GM23338 (cell line): ENCODE results near the gene BICDL1. TPM values are rescaled to one million over a fixed set of nuclear protein-coding genes. Genes with fewer than 3 reads are reported as not detected.
A peak's percentile ranks its signal among the peaks of the same experiment; 100 is the strongest.

Source experiments
- ATAC-seq: fragments of 200-7000 bp; cut with Tn5 transposase; 3 replicates; pipeline ENCODE4 v1.9.1; 2020
- DNase-seq: peaks from one replicate; pipeline ENCODE4 v3.0.0-alpha.2; 2015; ENCODE audit warnings: low spot score
- H2AFZ ChIP-seq: fragments of 200-600 bp; sonication (generic); 2 replicates; pipeline ENCODE4 v1.8.0; 2016; ENCODE audit warnings: antibody characterized with exemption, mild to moderate bottlenecking, moderate library complexity
- H3F3A ChIP-seq: fragments of 200-600 bp; sonication (generic); replicated peaks from 2 replicates; pipeline ENCODE4 v1.8.0; 2017; ENCODE audit warnings: antibody characterized with exemption, mixed run types, low read depth
- H3K27ac ChIP-seq: fragments of 200-600 bp; sonication (generic); 2 replicates; pipeline ENCODE4 v1.6.1; 2016; ENCODE audit warnings: low read depth
- H3K27me3 ChIP-seq: fragments of 200-600 bp; sonication (generic); 2 replicates; pipeline ENCODE4 v1.8.0; 2016; ENCODE audit warnings: mild to moderate bottlenecking, mixed run types, moderate library complexity; ENCODE audit not compliant: insufficient read depth
- H3K36me3 ChIP-seq: fragments of 200-600 bp; sonication (generic); 2 replicates; pipeline ENCODE4 v1.8.0; 2016; ENCODE audit warnings: mild to moderate bottlenecking; ENCODE audit not compliant: insufficient read depth
- H3K4me1 ChIP-seq: fragments of 200-600 bp; sonication (generic); 2 replicates; pipeline ENCODE4 v1.8.0; 2016; ENCODE audit warnings: mild to moderate bottlenecking, moderate library complexity; ENCODE audit not compliant: insufficient read depth
- H3K4me2 ChIP-seq: fragments of 200-600 bp; sonication (generic); 2 replicates; pipeline ENCODE4 v1.7.1; 2017; ENCODE audit warnings: mixed run types
- H3K4me3 ChIP-seq: fragments of 200-600 bp; sonication (generic); 2 replicates; pipeline ENCODE4 v1.6.1; 2016; ENCODE audit warnings: mixed run types
- H3K79me2 ChIP-seq: fragments of 200-600 bp; sonication (generic); replicated peaks from 2 replicates; pipeline ENCODE4 v1.8.0; 2017; ENCODE audit warnings: mild to moderate bottlenecking; ENCODE audit not compliant: insufficient read depth
- H3K9me2 ChIP-seq: fragments of 200-600 bp; sonication (generic); 2 replicates; pipeline ENCODE4 v1.8.0; 2017; ENCODE audit not compliant: insufficient read depth
- H4K20me1 ChIP-seq: fragments of 200-600 bp; sonication (generic); replicated peaks from 2 replicates; pipeline ENCODE4 v1.8.0; 2017; ENCODE audit warnings: mild to moderate bottlenecking; ENCODE audit not compliant: insufficient read depth
- H3K27ac Mint-ChIP-seq: 2 replicates; pipeline ENCODE4 v1.8.0; 2020; ENCODE audit warnings: inconsistent platforms, mild to moderate bottlenecking, moderate library complexity, mixed read lengths
- H3K27me3 Mint-ChIP-seq: 3 replicates; pipeline ENCODE4 v1.8.0; 2022; ENCODE audit warnings: low read depth, mild to moderate bottlenecking, moderate library complexity, mixed read lengths, inconsistent platforms; ENCODE audit not compliant: insufficient read depth, poor library complexity
- H3K36me3 Mint-ChIP-seq: 3 replicates; pipeline ENCODE4 v1.8.0; 2021; ENCODE audit warnings: low read depth, mild to moderate bottlenecking, inconsistent platforms, moderate library complexity, mixed read lengths
- H3K4me1 Mint-ChIP-seq: 3 replicates; pipeline ENCODE4 v1.8.0; 2020; ENCODE audit warnings: mild to moderate bottlenecking, inconsistent platforms, mixed read lengths
- H3K4me3 Mint-ChIP-seq: 3 replicates; pipeline ENCODE4 v1.8.0; 2021; ENCODE audit warnings: moderate library complexity, mild to moderate bottlenecking, inconsistent platforms, mixed read lengths
- H3K9me3 Mint-ChIP-seq: 3 replicates; pipeline ENCODE4 v1.8.0; 2020; ENCODE audit warnings: moderate library complexity, mild to moderate bottlenecking, inconsistent platforms, mixed read lengths
- CREB1 ChIP-seq: fragments of 250-450 bp; sonication (Bioruptor Pico); IDR thresholded peaks from 2 replicates; pipeline ENCODE4 v1.5.0; 2020; ENCODE audit warnings: low read depth, mild to moderate bottlenecking, moderate library complexity
- ETS1 ChIP-seq: IDR thresholded peaks from 2 replicates; pipeline ENCODE4 v1.6.1; 2016; ENCODE audit warnings: antibody characterized with exemption
- EZH2phosphoT487 ChIP-seq: fragments of 200-600 bp; sonication (generic); IDR thresholded peaks from one replicate; pipeline ENCODE4 v1.8.1; 2018; ENCODE audit warnings: antibody characterized with exemption; ENCODE audit not compliant: unreplicated experiment
- NANOG ChIP-seq: IDR thresholded peaks from 2 replicates; pipeline ENCODE4 v1.6.1; 2016; ENCODE audit warnings: antibody characterized with exemption, borderline replicate concordance
- REST ChIP-seq: IDR thresholded peaks from one replicate; pipeline ENCODE4 v1.6.1; 2018; ENCODE audit warnings: antibody characterized with exemption; ENCODE audit not compliant: unreplicated experiment
- ZNF114 ChIP-seq: fragments of 250-450 bp; sonication (Bioruptor Pico); IDR thresholded peaks from 2 replicates; pipeline ENCODE4 v1.5.0; 2020; ENCODE audit warnings: mild to moderate bottlenecking, moderate library complexity
- ZNF331 ChIP-seq: fragments of 250-450 bp; sonication (Bioruptor Pico); IDR thresholded peaks from 2 replicates; pipeline ENCODE4 v1.5.0; 2020; ENCODE audit warnings: low read depth, mild to moderate bottlenecking, moderate library complexity
- ZNF462 ChIP-seq: fragments of 250-450 bp; sonication (Bioruptor Pico); IDR thresholded peaks from 2 replicates; pipeline ENCODE4 v1.5.0; 2020; ENCODE audit warnings: mild to moderate bottlenecking, moderate library complexity
- polyA plus RNA-seq: library from polyadenylated mRNA; unstranded; fragments of >200 nt; fragmentation: Nextera tagmentation; extraction: Ambion mirVana; gene quantifications from 2 replicates; pipeline ENCODE4 v1.2.1, GENCODE V29; 2016
- total RNA-seq: library from RNA; depleted of rRNA; stranded (reverse); fragments of >200 nt; shearing (Covaris generic); gene quantifications from 2 replicates; pipeline ENCODE4 v1.2.3, GENCODE V29; 2014

The BICDL1 gene
- total and polyA plus RNA-seq, 2 experiments from 2014 or later = 14.0 to 25.7 TPM

GRCh38 chr12:120140603-120141002, 151.6 kb downstream of the BICDL1 start:
- H3K27ac Mint-ChIP-seq = 0 out of 2 replicates have a peak overlapping the region, but pooled peaks have one; percentile 13
- H3K36me3 Mint-ChIP-seq = peaks cover 99% of the 10 kb centered on the region
- no peak for TF ChIP-seq REST
- no peak for TF ChIP-seq CREB1
- no peak for TF ChIP-seq NANOG
- TF ChIP-seq ZNF462 (CRISPR knock-in tag) = no peak
- TF ChIP-seq ZNF331 (CRISPR knock-in tag) = no peak
- TF ChIP-seq ETS1 = no peak
- no peak for TF ChIP-seq EZH2phosphoT487
- TF ChIP-seq ZNF114 (CRISPR knock-in tag) = no peak
- no peak overlapping the region for H3K4me3 Mint-ChIP-seq
- H3K4me1 Mint-ChIP-seq = no peaks in the 10 kb centered on the region
- Histone ChIP-seq H3K4me2 (no peak overlapping the region), H3K36me3 (peaks cover 72% of the 10 kb centered on the region), H3K27me3 (no peaks in the 10 kb centered on the region), H4K20me1 (peaks cover 5% of the 10 kb centered on the region), H3K4me3 (no peak overlapping the region), H2AFZ (no peak overlapping the region), H3K9me2 (no peaks in the 10 kb centered on the region), H3K79me2 (no peaks in the 10 kb centered on the region), H3K27ac (no peak overlapping the region), H3F3A (peaks cover 5% of the 10 kb centered on the region; the same call in 1 of the 2 replicates), H3K4me1 (no peaks in the 10 kb centered on the region)
- no peaks in the 10 kb centered on the region for H3K9me3 Mint-ChIP-seq
- DNase-seq (no peak), ATAC-seq (peak; percentile 48; the same call in 2 of the 3 replicates)
- H3K27me3 Mint-ChIP-seq = peaks cover 8% of the 10 kb centered on the region
